Mesothelial cell of epicardium (in vitro differentiated cells): ENCODE measurements around the gene BTLA. TPM values are rescaled to one million over a fixed set of nuclear protein-coding genes. Genes with fewer than 3 reads are reported as not detected.

Source experiments
- DNase-seq, 2 experiments: peaks; one replicate each; pipeline ENCODE4 v3.0.0; 2021; ENCODE audit warnings: low spot score in 2 of 2; ENCODE audit not compliant: unreplicated experiment in 2 of 2
- H3K27ac Mint-ChIP-seq: 2 replicates; pipeline ENCODE4 v1.8.0; 2021; ENCODE audit warnings: mixed read lengths
- H3K27me3 Mint-ChIP-seq: 2 replicates; pipeline ENCODE4 v1.8.0; 2021; ENCODE audit warnings: low read depth, mixed read lengths
- H3K36me3 Mint-ChIP-seq: 2 replicates; pipeline ENCODE4 v1.8.0; 2021; ENCODE audit warnings: mixed read lengths
- H3K4me1 Mint-ChIP-seq: 2 replicates; pipeline ENCODE4 v1.8.0; 2021; ENCODE audit warnings: mixed read lengths
- H3K4me3 Mint-ChIP-seq: 2 replicates; pipeline ENCODE4 v1.8.0; 2021; ENCODE audit warnings: mild to moderate bottlenecking, moderate library complexity, mixed read lengths
- H3K9me3 Mint-ChIP-seq: 2 replicates; pipeline ENCODE4 v1.8.0; 2021; ENCODE audit warnings: mixed read lengths
- total RNA-seq: library from RNA; stranded (reverse); gene quantifications from 3 replicates; pipeline ENCODE4 v1.2.1, GENCODE V29; 2021
- TF ChIP-seq, protein P1 (sequence below): fragments of 200-600 bp; sonication (generic); IDR thresholded peaks from one replicate; pipeline ENCODE4 v1.5.0; 2021; ENCODE audit warnings: antibody characterized with exemption; ENCODE audit not compliant: unreplicated experiment

Gene BTLA
- total RNA-seq, 1 donor from 2014 or later, result not detected

- Mint-ChIP-seq H3K27me3 (no peaks in the 10 kb centered on the region), H3K4me3 (no peak overlapping the region), H3K36me3 (no peaks in the 10 kb centered on the region), H3K9me3 (peaks cover 7% of the 10 kb centered on the region), H3K27ac (no peak overlapping the region), H3K4me1 (no peaks in the 10 kb centered on the region)
- DNase-seq, result no peak
- TF ChIP-seq, protein P1, sequence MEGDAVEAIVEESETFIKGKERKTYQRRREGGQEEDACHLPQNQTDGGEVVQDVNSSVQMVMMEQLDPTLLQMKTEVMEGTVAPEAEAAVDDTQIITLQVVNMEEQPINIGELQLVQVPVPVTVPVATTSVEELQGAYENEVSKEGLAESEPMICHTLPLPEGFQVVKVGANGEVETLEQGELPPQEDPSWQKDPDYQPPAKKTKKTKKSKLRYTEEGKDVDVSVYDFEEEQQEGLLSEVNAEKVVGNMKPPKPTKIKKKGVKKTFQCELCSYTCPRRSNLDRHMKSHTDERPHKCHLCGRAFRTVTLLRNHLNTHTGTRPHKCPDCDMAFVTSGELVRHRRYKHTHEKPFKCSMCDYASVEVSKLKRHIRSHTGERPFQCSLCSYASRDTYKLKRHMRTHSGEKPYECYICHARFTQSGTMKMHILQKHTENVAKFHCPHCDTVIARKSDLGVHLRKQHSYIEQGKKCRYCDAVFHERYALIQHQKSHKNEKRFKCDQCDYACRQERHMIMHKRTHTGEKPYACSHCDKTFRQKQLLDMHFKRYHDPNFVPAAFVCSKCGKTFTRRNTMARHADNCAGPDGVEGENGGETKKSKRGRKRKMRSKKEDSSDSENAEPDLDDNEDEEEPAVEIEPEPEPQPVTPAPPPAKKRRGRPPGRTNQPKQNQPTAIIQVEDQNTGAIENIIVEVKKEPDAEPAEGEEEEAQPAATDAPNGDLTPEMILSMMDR, result no peak
Observed at GRCh38 chr3:112484352-112484751, 14.9 kb downstream of the BTLA start.

DNA sequence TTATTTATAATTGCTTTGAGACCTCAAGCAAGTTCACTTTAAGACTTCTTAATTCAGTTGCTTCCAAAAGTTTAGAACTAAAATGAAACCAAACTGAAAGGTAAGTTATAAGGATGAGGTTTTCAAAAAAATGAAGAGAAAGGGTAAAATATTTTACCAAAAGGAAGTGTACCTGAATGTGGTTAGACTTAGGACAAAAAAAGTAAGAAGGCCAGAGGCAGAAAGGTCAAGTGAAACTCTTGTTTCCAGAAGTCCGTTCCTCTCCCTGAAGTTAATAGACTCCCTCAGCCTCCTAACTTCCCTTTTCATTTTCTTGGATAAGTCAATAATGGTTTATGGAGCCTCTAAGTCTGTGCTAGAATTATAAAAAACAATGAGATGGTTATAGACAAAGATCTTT is 16.6 kb downstream of the BTLA start:
- no peaks in the 10 kb centered on the region for H3K27me3 Mint-ChIP-seq
- TF ChIP-seq, protein P1, result no peak
- H3K36me3 Mint-ChIP-seq, result no peaks in the 10 kb centered on the region
- DNase-seq, result no peak
- no peaks in the 10 kb centered on the region for H3K4me1 Mint-ChIP-seq
- no peak overlapping the region for H3K27ac Mint-ChIP-seq
- peaks cover 7% of the 10 kb centered on the region for H3K9me3 Mint-ChIP-seq
- no peak overlapping the region for H3K4me3 Mint-ChIP-seq

- Mint-ChIP-seq H3K27me3 (no peaks in the 10 kb centered on the region), H3K4me3 (no peak overlapping the region), H3K36me3 (no peaks in the 10 kb centered on the region), H3K4me1 (no peaks in the 10 kb centered on the region), H3K27ac (no peak overlapping the region), H3K9me3 (peaks cover 7% of the 10 kb centered on the region)
- TF ChIP-seq, protein P1, result no peak
- DNase-seq, result no peak
Observed at GRCh38 chr3:112481302-112481721, 18.0 kb downstream of the BTLA start.

DNA sequence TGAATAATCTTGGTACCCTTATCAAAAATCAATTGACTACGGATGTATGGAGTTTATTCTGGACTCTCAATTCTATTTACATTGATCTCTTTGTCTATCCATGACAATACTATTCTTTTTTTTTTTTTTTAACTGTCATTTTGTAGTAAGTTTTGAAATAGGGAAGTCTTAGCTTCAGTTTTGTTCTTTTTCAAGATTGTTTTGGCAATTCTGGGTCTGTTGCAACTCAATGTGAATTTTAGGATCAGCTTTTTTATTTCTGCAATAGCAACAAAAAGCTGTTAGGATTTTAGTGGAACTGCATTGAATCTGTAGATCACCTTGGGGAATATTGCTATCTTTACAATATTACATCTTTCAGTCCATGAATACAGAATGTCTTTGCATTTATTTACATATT is 21.4 kb downstream of the BTLA start:
- H3K9me3 Mint-ChIP-seq, result peaks cover 7% of the 10 kb centered on the region
- H3K27me3 Mint-ChIP-seq, result no peaks in the 10 kb centered on the region
- H3K36me3 Mint-ChIP-seq, result no peaks in the 10 kb centered on the region
- H3K27ac Mint-ChIP-seq, result no peak overlapping the region
- H3K4me1 Mint-ChIP-seq, result no peaks in the 10 kb centered on the region
- H3K4me3 Mint-ChIP-seq, result no peak overlapping the region
- TF ChIP-seq, protein P1, result no peak
- DNase-seq, result no peak

DNA sequence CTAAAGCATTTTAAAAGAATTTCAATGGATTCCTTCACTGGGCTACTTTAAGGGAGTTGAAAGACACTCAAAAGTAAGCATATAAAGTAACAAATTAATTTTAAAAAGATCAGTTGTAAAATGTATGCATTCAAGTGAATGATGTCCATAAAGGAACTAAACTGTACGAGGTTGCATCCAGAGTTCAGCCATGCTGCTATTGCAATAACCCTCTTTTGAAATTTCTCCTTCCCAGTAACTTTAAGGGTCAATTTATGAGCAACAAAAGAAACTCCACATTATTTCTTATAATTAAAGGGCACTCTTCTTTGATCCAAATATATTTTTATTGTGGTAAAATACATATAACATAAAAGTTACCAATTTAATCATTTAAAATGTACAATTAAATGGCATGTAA is 22.9 kb downstream of the BTLA start:
- Mint-ChIP-seq H3K9me3 (peaks cover 7% of the 10 kb centered on the region), H3K27me3 (no peaks in the 10 kb centered on the region), H3K4me1 (no peaks in the 10 kb centered on the region), H3K4me3 (no peak overlapping the region), H3K27ac (no peak overlapping the region), H3K36me3 (no peaks in the 10 kb centered on the region)
- no peak for DNase-seq
- TF ChIP-seq, protein P1, result no peak

- H3K27me3 Mint-ChIP-seq, result no peaks in the 10 kb centered on the region
- TF ChIP-seq, protein P1, result no peak
- DNase-seq, result no peak
- no peaks in the 10 kb centered on the region for H3K4me1 Mint-ChIP-seq
- H3K27ac Mint-ChIP-seq, result no peak overlapping the region
- H3K36me3 Mint-ChIP-seq, result no peaks in the 10 kb centered on the region
- no peak overlapping the region for H3K4me3 Mint-ChIP-seq
- H3K9me3 Mint-ChIP-seq, result no peaks in the 10 kb centered on the region
Observed at GRCh38 chr3:112474796-112475195, 24.5 kb downstream of the BTLA start.
